Measurements from ENCODE around the gene NLN. TPM values are rescaled to one million over a fixed set of nuclear protein-coding genes. Genes with fewer than 3 reads are reported as not detected.
A peak's percentile ranks its signal among the peaks of the same experiment; 100 is the strongest.

The NLN gene
- total and polyA plus RNA-seq, 9 of the 15 experiments (the other 6 are each of a cell fraction or from before 2014, with no cell fraction given): 6.9 to 45.2 (median 28.8) TPM

- TF ChIP-seq REST (IDR thresholded peaks at IDR 0.05; ENCODE audit: borderline replicate concordance) (peak; percentile 63; the same call in 1 of the 2 replicates), REST (CRISPR knock-in tag; IDR thresholded peaks at IDR 0.05; ENCODE audit: low read depth) (no peak), SMC3 (conservative IDR thresholded peaks at IDR 0.05; ENCODE audit: insufficient read depth, low read depth, low read length) (0 out of 2 replicates have a peak, but pooled peaks have one; percentile 25), ZNF175 (CRISPR knock-in tag; IDR thresholded peaks at IDR 0.05; ENCODE audit: low read depth) (no peak), CAMTA2 (CRISPR knock-in tag; conservative IDR thresholded peaks at IDR 0.05) (no peak), USF1 (CRISPR knock-in tag; IDR thresholded peaks at IDR 0.05) (no peak), CTCF (IDR thresholded peaks at IDR 0.05 in 2 of 3, conservative IDR thresholded peaks at IDR 0.05 in 1 of 3; ENCODE audit: insufficient read depth in 2 of 3, low read depth in 1 of 3, low read length in 3 of 3) (peak; percentile 45 to 77 (median 65); a peak in 5 of 6 replicates), ZNF143 (CRISPR knock-in tag; IDR thresholded peaks at IDR 0.05) (no peak), ATF1 (CRISPR knock-in tag; IDR thresholded peaks at IDR 0.05) (no peak), ATF1 (tag; IDR thresholded peaks at IDR 0.05) (peak; percentile 55; the same call in 1 of the 2 replicates), ZNF324 (CRISPR knock-in tag; IDR thresholded peaks at IDR 0.05) (no peak), L3MBTL2 (IDR thresholded peaks at IDR 0.05) (no peak), RAD21 (CRISPR knock-in tag; conservative IDR thresholded peaks at IDR 0.05 in 1 of 2, IDR thresholded peaks at IDR 0.05 in 1 of 2) (peak; percentile 74 to 86)
- TF ChIP-seq, protein P1, sequence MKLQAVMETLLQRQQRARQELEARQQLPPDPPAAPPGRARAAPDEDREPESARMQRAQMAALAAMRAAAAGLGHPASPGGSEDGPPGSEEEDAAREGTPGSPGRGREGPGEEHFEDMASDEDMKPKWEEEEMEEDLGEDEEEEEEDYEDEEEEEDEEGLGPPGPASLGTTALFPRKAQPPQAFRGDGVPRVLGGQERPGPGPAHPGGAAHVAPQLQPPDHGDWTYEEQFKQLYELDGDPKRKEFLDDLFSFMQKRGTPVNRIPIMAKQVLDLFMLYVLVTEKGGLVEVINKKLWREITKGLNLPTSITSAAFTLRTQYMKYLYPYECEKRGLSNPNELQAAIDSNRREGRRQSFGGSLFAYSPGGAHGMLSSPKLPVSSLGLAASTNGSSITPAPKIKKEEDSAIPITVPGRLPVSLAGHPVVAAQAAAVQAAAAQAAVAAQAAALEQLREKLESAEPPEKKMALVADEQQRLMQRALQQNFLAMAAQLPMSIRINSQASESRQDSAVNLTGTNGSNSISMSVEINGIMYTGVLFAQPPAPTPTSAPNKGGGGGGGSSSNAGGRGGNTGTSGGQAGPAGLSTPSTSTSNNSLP (IDR thresholded peaks at IDR 0.05; ENCODE audit: borderline replicate concordance, low read depth, low read length): 0 out of 2 replicates have a peak, but pooled peaks have one; percentile 33
Observed at GRCh38 chr5:65742565-65743231, 20.7 kb downstream of the NLN start (continued).
